Adrenal gland (tissue), 12 donors: ENCODE data around the gene SDC4. TPM values are rescaled to one million over a fixed set of nuclear protein-coding genes. Genes with fewer than 3 reads are reported as not detected.

Experiments used
- DNase-seq, 7 donors: peaks; one replicate each; pipeline ENCODE4 v3.0.0-alpha.2; 2019 to 2020
- H3K27ac ChIP-seq, 5 donors: fragments of 200-600 bp; sonication (generic) in 4 of 5; 1 replicate in 3 of 5; 2 replicates in 2 of 5; pipeline versions ENCODE4 v1.5.1 to v1.8.0; 2016 to 2020; ENCODE audit warnings: mild to moderate bottlenecking in 1 of 5
- H3K27me3 ChIP-seq: fragments of 200-600 bp; 2 replicates; pipeline ENCODE4 v1.8.0; 2021
- H3K36me3 ChIP-seq, 2 donors: fragments of 200-600 bp; replicated peaks in 1 of 2; 1 replicate in 1 of 2; 2 replicates in 1 of 2; pipeline versions ENCODE4 v1.5.1 to v1.8.0; 2018 to 2022
- H3K4me1 ChIP-seq, 2 donors: fragments of 200-600 bp; replicated peaks in 1 of 2; 1 replicate in 1 of 2; 2 replicates in 1 of 2; pipeline versions ENCODE4 v1.5.1 to v1.8.0; 2018 to 2021
- H3K4me3 ChIP-seq, 4 donors: fragments of 200-600 bp; sonication (generic) in 3 of 4; one replicate each; pipeline ENCODE4 v1.5.1; 2016 to 2018
- H3K9me3 ChIP-seq, 3 donors: fragments of 200-600 bp; sonication (generic) in 1 of 3; replicated peaks in 1 of 3; 1 replicate in 2 of 3; 2 replicates in 1 of 3; pipeline versions ENCODE4 v1.5.1 to v1.8.0; 2016 to 2021
- POLR2A ChIP-seq, 2 donors: fragments of 450-650 bp; IDR thresholded peaks; one replicate each; pipeline ENCODE4 v1.6.1; 2017; ENCODE audit warnings: antibody characterized with exemption in 2 of 2, mild to moderate bottlenecking in 2 of 2, moderate library complexity in 1 of 2
- WGBS, 4 donors: extraction: QIAGEN DNeasy Blood & Tissue Kit in 2 of 4; methylation state at CpG; one replicate each; pipeline versions ENCODE4 v1.1.5 to v1.1.7; 2013 to 2017; 5-methylcytosine and 5-hydroxymethylcytosine counted together
- intact Hi-C, 2 donors: fragments of 100-400 bp; cut with DNase I; formaldehyde crosslinking; loops; one replicate each; pipeline versions ENCODE4 v1.14.1 to v1.15.0; 2022 to 2023
- polyA plus RNA-seq, 3 donors: library from polyadenylated mRNA; stranded (reverse); fragments of 200-250 nt in 2 of 3; fragments of 350-450 nt in 1 of 3; fragmentation: Illumina TruSeq in 1 of 3; extraction: RNeasy Lipid Tissue Mini Kit (QIAGEN cat#74804) in 1 of 3; gene quantifications; one replicate each; pipeline ENCODE4 v1.2.3, GENCODE V29; 2013 to 2014
- total RNA-seq, 9 donors: library from RNA; depleted of rRNA in 4 of 9; stranded (reverse); fragments of >200 nt in 4 of 9; fragments of 120-200 nt in 1 of 9; fragmentation: NEBNext Ultra II Directional in 1 of 9; extraction: Animal tissue kit (Norgen Biotek cat#: 25700) in 1 of 9; gene quantifications; one replicate each; pipeline versions ENCODE4 v1.1.0 to v1.2.4, GENCODE V29; 2013 to 2023
- TF ChIP-seq, protein P1 (sequence below), 6 experiments: fragments of 450-650 bp in 4 of 6; fragments of 200-600 bp in 2 of 6; sonication (generic) in 1 of 6; IDR thresholded peaks; 1 replicate in 5 of 6; 2 replicates in 1 of 6; pipeline versions ENCODE4 v1.5.1 to v1.8.0; 2016 to 2021; ENCODE audit warnings: antibody characterized with exemption in 6 of 6, mild to moderate bottlenecking in 2 of 6, moderate library complexity in 1 of 6
- donor health status: healthy with polysubstance abuse.
- donor health status: Bipolar disorder and iron deficiency.
- donor health status: DM: yes; HTN: yes; CAD: no.
- donor health status: DM: no; HTN: no; CAD: no.
- donor health status: DM: no; HTN: no; CAD: no.
- donor health status: DM: yes; HTN: yes; CAD: no.

SDC4 gene
- total and polyA plus RNA-seq, 12 donors: 48.7 to 128 (median 72.4) TPM

DNA sequence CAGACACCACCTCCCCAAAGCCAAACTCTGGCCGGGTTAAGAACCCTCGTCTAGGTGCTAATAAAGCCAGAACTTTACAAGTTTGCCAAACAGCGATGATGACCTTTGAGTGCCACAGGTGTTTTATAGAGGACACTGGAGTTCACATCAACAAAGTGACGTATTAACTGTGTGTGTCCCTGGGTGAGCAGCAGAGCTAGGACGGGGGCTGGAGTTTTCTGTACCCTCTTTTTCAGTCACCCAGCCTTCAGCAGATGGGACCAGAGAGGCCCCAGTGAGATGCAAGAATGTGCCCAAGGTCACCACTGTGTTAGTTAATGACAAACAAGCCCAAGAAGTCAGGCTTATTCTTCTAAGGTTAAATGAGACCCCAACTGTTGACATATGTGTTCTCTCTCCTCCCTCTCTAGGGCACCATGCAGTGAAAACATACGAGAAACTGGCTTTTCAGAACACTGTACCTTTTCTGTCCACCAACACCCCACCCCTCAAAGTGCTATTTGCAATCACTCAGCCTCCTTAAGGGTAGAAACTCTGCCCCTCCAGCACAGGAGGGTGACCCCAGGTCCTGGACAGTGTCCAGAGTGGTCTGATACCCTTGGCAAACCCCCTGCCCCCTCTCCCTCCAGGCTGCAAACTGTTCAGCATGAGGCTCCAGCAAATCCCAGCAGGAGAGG lies 5.2 kb downstream of the SDC4 start:
- peak in 2 of 7 donors; percentile 44 to 48 for DNase-seq
- Histone ChIP-seq H3K4me3 (peak overlapping the region in 1 of 4 donors; percentile 32), H3K27me3 (no peaks in the 10 kb centered on the region), H3K9me3 (no peaks in the 10 kb centered on the region), H3K27ac (peak overlapping the region; percentile 87 to 98 (median 94)), H3K4me1 (peaks cover 89 to 91% of the 10 kb centered on the region in 2 donors), H3K36me3 (no peaks in the 10 kb centered on the region)
- 30 to 40% (median 39%) methylated on average over 6 of the region's 6 CpGs for WGBS, 4 donors
- TF ChIP-seq POLR2A (IDR thresholded peaks at IDR 0.05): no peak
- intact Hi-C loops: no loop called here

DNA sequence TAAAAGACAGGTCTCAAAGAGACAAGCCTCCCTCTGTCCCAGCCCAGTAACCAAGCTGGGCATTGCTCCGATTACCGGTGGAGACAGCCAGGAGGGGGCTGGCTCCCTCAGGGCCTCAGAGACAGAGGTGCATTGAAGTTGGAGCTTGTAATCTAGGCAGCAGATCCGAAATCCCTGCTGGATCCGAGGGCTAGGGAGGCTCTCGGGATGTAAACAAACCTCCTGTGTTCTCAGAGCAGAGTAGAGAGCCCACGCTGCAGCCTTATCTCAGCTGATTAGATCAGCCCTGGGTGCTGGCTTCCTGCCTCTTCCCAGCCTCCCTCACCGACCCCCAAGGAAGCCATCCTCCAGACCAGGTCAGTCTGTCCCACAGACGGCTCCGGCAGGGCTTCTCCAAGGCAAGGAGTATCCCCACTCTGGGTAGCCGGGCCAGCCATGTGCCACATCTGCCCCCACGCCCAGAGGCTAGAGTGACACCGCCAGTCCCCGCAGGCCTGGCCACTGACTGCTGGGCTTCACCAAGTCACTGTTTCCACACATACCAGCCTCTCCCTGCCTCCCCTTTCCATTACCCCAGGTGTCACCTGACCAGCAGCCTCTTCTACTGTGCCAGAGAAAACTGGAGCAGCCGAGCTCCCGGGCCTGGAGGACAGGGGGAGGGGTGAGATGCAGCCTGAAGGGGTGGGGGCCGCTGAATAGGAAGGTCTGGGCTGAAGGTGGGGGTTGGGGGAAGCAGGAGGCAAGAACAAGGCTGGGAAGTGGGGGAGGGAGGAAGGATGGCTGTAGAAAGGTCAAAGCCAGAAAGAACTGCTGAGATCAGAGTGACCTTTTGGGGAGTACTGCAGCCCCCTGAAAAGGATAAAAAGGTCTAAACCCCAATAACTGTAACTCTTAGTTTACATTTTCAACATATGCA lies 6.0 kb downstream of the SDC4 start:
- peaks cover 97 to 99% of the 10 kb centered on the region in 2 donors for H3K4me1 ChIP-seq
- intact Hi-C loops: no loop called here
- WGBS, 4 donors: 11 to 25% (median 23%) methylated on average over 6 to 16 of the region's 16 CpGs
- peak; percentile 86 to 96 (median 93) for DNase-seq
- no peaks in the 10 kb centered on the region for H3K27me3 ChIP-seq
- no peaks in the 10 kb centered on the region for H3K36me3 ChIP-seq
- peak overlapping the region; percentile 87 to 98 (median 94) for H3K27ac ChIP-seq
- H3K9me3 ChIP-seq: no peaks in the 10 kb centered on the region
- H3K4me3 ChIP-seq: peak overlapping the region in 2 of 4 donors; percentile 2 to 32
- TF ChIP-seq, protein P1, sequence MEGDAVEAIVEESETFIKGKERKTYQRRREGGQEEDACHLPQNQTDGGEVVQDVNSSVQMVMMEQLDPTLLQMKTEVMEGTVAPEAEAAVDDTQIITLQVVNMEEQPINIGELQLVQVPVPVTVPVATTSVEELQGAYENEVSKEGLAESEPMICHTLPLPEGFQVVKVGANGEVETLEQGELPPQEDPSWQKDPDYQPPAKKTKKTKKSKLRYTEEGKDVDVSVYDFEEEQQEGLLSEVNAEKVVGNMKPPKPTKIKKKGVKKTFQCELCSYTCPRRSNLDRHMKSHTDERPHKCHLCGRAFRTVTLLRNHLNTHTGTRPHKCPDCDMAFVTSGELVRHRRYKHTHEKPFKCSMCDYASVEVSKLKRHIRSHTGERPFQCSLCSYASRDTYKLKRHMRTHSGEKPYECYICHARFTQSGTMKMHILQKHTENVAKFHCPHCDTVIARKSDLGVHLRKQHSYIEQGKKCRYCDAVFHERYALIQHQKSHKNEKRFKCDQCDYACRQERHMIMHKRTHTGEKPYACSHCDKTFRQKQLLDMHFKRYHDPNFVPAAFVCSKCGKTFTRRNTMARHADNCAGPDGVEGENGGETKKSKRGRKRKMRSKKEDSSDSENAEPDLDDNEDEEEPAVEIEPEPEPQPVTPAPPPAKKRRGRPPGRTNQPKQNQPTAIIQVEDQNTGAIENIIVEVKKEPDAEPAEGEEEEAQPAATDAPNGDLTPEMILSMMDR (IDR thresholded peaks at IDR 0.05): no peak
- peak; percentile 10 to 96 for TF ChIP-seq POLR2A (IDR thresholded peaks at IDR 0.05)

DNA sequence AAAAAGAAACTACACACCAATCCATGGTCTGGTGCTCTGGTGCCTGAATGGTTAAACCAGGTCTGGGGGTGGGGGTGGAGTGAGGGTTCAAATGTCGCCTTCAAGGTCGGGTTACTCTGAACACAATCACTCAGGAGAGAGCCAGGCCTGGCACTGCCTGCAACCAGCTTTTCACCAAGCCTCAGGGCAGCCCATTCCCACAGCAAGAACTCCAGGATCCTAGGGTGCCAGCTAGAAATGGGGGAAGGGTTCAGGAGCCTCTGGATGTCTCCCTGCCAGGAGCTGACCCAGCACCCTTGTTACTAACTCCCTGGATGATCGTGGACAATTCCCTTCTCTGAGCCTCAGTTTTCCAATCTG lies 6.7 kb downstream of the SDC4 start:
- Histone ChIP-seq H3K27ac (peak overlapping the region; percentile 87 to 98 (median 94)), H3K27me3 (no peaks in the 10 kb centered on the region), H3K4me3 (peak overlapping the region in 1 of 4 donors; percentile 32), H3K4me1 (peaks cover 97 to 99% of the 10 kb centered on the region in 2 donors), H3K9me3 (no peaks in the 10 kb centered on the region), H3K36me3 (no peaks in the 10 kb centered on the region)
- TF ChIP-seq, protein P1 (IDR thresholded peaks at IDR 0.05): no peak
- no peak for TF ChIP-seq POLR2A (IDR thresholded peaks at IDR 0.05)
- 23 to 33% (median 31%) methylated on average over 3 of the region's 3 CpGs for WGBS, 4 donors
- DNase-seq: peak in 5 of 7 donors; percentile 45 to 64 (median 60)
- intact Hi-C loops: no loop called here

DNA sequence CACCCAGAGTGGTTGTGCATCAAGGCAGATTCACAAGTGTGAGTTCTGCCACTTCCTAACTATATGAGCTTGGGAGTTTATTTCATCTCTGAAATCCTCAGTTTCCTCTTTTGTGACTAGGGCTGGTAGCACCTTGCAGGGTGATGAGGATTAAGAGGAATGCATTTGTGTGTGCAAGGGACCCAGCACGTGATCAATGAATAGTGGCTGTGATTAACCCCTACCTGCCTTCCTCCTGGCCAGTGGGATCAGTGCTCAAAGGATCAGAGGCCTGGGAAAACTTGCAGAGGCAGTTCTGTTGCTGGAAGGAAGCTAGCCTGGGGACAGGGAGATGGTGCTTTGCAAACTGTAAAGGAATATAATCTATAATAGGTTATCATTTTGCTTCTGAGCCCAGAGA lies 7.3 kb downstream of the SDC4 start:
- no peak for DNase-seq
- no peak overlapping the region for H3K4me3 ChIP-seq
- no peaks in the 10 kb centered on the region for H3K27me3 ChIP-seq
- WGBS, 4 donors: 32 to 43% (median 33%) methylated on average over 1 of the region's 1 CpG
- TF ChIP-seq, protein P1 (IDR thresholded peaks at IDR 0.05): no peak
- no peak for TF ChIP-seq POLR2A (IDR thresholded peaks at IDR 0.05)
- H3K36me3 ChIP-seq: no peaks in the 10 kb centered on the region
- H3K27ac ChIP-seq: peak overlapping the region; percentile 87 to 98 (median 94)
- H3K9me3 ChIP-seq: no peaks in the 10 kb centered on the region
- peaks cover 97 to 99% of the 10 kb centered on the region in 2 donors for H3K4me1 ChIP-seq
- intact Hi-C loops: no loop called here
